ENCODE data around the gene C1orf116.

GRCh38 chr1:207060596-207060995 lies 28.0 kb upstream of the C1orf116 start:
- no peak for TF ChIP-seq ZNF610 (tag by site-specific recombination; IDR thresholded peaks at IDR 0.05; ENCODE audit: borderline replicate concordance)
- no peak for TF ChIP-seq GLI4 (tag by site-specific recombination; IDR thresholded peaks at IDR 0.05)

Measured in HEK293 (cell line).